GM12874 (cell line): ENCODE data around the gene COL27A1.

Experiments
- CTCF ChIP-seq: IDR thresholded peaks from 2 replicates; pipeline ENCODE4 v1.5.1; 2011; ENCODE audit warnings: low read depth, mild to moderate bottlenecking, control low read depth, low read length, moderate library complexity; ENCODE audit not compliant: insufficient read depth

COL27A1 gene

GRCh38 chr9:114204265-114204664 is 48.9 kb downstream of the COL27A1 start:
- no peak for TF ChIP-seq CTCF

DNA sequence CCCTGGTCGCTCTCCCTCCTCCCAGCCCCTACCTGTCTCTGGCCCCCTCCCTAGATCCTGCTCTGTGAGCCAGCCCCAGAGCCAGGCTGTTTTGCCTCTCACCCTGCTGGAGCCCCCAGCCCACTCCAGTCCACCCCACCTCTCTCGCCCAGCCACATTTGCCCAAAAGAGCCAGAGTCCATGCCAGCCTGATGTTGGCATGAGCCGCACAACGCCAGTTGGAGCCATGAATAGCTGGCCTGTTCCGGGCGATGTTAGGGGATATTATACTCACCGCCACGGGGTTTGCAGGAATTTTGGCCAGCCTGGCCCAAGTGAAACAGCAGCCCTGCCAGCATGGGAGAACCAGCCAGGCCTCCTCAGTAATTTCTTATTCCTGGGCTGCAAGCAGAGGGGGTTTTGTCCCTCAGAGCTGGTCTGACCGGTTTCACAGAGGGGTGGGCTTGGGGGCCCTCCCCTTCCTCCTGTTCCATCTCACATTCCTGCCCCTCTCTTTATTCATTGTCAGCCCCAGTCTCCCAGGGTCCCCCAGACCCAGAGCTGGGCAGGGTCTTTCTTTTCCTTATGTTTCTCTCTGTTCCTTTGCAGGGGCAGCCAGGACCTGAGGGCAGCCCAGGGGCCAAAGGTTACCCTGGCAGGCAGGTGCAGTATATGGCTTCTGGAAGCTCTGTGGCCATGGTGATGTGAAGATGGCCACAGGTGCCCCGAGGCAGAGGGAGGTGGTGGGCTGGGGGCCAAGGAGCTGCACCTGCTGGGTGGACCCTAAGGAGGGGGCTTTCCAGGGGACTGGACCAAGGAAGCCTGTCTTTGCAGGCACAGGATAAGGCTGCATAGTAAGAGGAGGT is 50.1 kb downstream of the COL27A1 start:
- no peak for TF ChIP-seq CTCF

DNA sequence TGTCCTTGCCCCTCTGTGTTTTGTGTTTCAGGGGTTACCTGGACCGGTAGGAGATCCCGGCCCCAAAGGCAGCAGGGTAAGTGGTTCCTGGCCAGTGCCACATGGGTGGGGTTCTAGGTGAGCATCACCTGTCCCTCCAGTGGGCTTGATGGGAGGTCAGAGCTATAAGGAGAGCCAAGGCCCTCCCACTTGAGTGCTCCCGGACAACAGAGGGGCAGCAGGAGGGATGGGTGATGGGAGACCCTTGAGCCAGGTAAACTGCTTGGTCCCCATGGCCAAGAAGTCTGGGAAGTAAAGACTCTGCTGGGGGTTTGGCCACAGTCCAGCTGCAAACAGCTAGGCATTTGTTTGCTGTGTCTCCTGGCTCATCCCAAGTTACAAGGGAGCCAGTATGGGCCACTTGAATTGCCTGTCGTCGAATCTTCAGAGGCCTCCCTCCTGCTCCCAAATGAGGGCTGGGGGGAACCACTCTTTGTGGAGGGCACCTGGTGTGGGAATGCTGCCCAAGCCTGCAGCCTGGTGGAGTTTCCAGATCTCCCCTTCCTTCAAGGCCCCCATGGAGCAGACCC is 51.0 kb downstream of the COL27A1 start:
- no peak for TF ChIP-seq CTCF

GRCh38 chr9:114207034-114207810 is 51.9 kb downstream of the COL27A1 start:
- TF ChIP-seq CTCF, result no peak

- TF ChIP-seq CTCF, result no peak
Measured at GRCh38 chr9:114207845-114208244, 52.5 kb downstream of the COL27A1 start.

- TF ChIP-seq CTCF, result no peak
Measured at GRCh38 chr9:114209151-114209550, 53.8 kb downstream of the COL27A1 start.

DNA sequence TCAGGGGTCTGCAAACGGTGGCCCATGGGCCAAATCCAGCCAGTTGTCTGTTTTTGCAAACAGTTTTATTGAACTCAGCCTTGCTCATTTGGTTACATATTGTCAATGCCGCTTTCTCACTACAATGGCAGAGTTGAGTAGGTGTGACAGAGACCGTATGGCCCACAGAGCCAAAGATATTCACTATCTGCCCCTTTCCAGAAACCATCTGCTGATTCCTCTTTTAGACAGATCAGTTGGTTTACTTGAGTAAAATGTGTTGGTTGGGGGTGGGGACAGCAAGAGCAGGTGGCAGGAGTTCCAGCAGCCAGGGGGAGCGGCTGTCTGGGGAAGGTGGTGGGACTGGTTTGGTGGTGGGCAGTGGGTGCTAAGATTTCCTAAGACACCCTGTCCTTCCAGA is 54.8 kb downstream of the COL27A1 start:
- TF ChIP-seq CTCF, result no peak
